Aorta (tissue), 5 donors: ENCODE results near the gene VAV3. TPM values are rescaled to one million over a fixed set of nuclear protein-coding genes. Genes with fewer than 3 reads are reported as not detected.
"Not testable (repeated sequence)": the region's sequence is repeated elsewhere in the genome, so short reads cannot be mapped to it uniquely, and the experiment has no call there.

Source experiments
- ATAC-seq: fragments of 200-7000 bp; cut with Tn5 transposase; one replicate; pipeline ENCODE4 v1.9.1; 2022; ENCODE audit warnings: moderate library complexity; ENCODE audit not compliant: low FRiP score
- DNase-seq, 2 donors: peaks; one replicate each; pipeline ENCODE4 v3.0.0-alpha.2; 2020
- H3K27ac ChIP-seq, 2 donors: one replicate each; pipeline ENCODE4 v1.5.1; 2013; ENCODE audit warnings: low read length in 2 of 2, mild to moderate bottlenecking in 2 of 2, moderate library complexity in 2 of 2, control low read depth in 1 of 2, inconsistent platforms in 1 of 2, low read depth in 1 of 2
- H3K27me3 ChIP-seq, 2 donors: one replicate each; pipeline ENCODE4 v1.6.1; 2013; ENCODE audit warnings: control low read depth in 1 of 2, low read length in 1 of 2, mild to moderate bottlenecking in 1 of 2, moderate library complexity in 1 of 2; ENCODE audit not compliant: insufficient read depth in 2 of 2, control insufficient read depth in 1 of 2
- H3K36me3 ChIP-seq, 2 donors: one replicate each; pipeline ENCODE4 v1.6.1; 2013; ENCODE audit warnings: control low read depth in 1 of 2, low read length in 1 of 2, mild to moderate bottlenecking in 1 of 2; ENCODE audit not compliant: insufficient read depth in 2 of 2, control insufficient read depth in 1 of 2
- H3K4me1 ChIP-seq, 2 donors: one replicate each; pipeline ENCODE4 v1.6.1; 2013; ENCODE audit warnings: low read length in 2 of 2, control low read depth in 1 of 2, mild to moderate bottlenecking in 1 of 2, moderate library complexity in 1 of 2; ENCODE audit not compliant: insufficient read depth in 2 of 2, control insufficient read depth in 1 of 2
- H3K4me3 ChIP-seq, 2 donors: one replicate each; pipeline ENCODE4 v1.5.1; 2013; ENCODE audit warnings: low read length in 2 of 2, control low read depth in 1 of 2, mild to moderate bottlenecking in 1 of 2
- H3K9me3 ChIP-seq: one replicate; pipeline ENCODE4 v1.6.1; 2013; ENCODE audit warnings: mild to moderate bottlenecking, low read length; ENCODE audit not compliant: control insufficient read depth
- WGBS, 2 donors: extraction: QIAGEN DNeasy Blood & Tissue Kit; methylation state at CpG; one replicate each; pipeline ENCODE4 v1.1.7; 2013; 5-methylcytosine and 5-hydroxymethylcytosine counted together
- intact Hi-C, 2 donors: fragments of 100-400 bp; cut with DNase I; formaldehyde crosslinking; loops; one replicate each; pipeline versions ENCODE4 v1.14.2 to v1.15.0; 2022
- polyA plus RNA-seq, 2 donors: library from polyadenylated mRNA; stranded (reverse); fragments of 200-250 nt; gene quantifications; one replicate each; pipeline ENCODE4 v1.2.3, GENCODE V29; 2013
- total RNA-seq, 2 donors: library from RNA; stranded (reverse); fragmentation: NEBNext Ultra II Directional; extraction: Animal tissue kit (Norgen Biotek cat#: 25700); gene quantifications; one replicate each; pipeline ENCODE4 v1.2.1, GENCODE V29; 2021
- donor health status: healthy with polysubstance abuse.
- donor health status: Bipolar disorder and iron deficiency.
- donor health status: DM: no; HTN: no; CAD: no.
- donor health status: DM: no; HTN: no; CAD: no.
- donor health status: DM: yes; HTN: yes; CAD: no.

VAV3 gene
- total and polyA plus RNA-seq, 4 donors = 0.33 to 8.8 (median 4.7) TPM

DNA sequence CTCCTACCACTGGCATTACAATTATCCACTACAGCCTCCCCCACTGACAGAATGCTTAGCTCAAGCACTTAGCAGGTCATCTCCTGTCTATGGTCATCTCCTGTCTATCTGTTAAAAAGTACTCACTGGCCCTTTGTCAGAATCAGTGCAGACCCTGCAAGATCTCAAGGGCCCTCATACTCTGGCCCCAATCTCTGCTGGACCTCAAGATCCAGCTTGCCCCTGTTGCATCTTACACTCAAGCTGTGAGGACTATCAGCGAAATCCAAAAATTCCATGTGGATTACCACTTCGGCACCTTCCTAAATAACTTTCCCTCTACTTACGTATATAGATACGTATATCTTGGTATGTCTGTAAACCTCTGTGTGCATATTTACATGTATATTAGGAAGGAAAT is 101.6 kb downstream of the VAV3 start:
- no peak overlapping the region for H3K27ac ChIP-seq
- H3K9me3 ChIP-seq = peaks cover 4% of the 10 kb centered on the region
- intact Hi-C loops = no loop called here
- H3K4me3 ChIP-seq = no peak overlapping the region
- WGBS, 2 donors = 89 to 92% methylated on average over 4 of the region's 4 CpGs
- H3K36me3 ChIP-seq = no peaks in the 10 kb centered on the region
- H3K4me1 ChIP-seq = no peaks in the 10 kb centered on the region
- H3K27me3 ChIP-seq = no peaks in the 10 kb centered on the region
- no peak for DNase-seq
- ATAC-seq = no peak

DNA sequence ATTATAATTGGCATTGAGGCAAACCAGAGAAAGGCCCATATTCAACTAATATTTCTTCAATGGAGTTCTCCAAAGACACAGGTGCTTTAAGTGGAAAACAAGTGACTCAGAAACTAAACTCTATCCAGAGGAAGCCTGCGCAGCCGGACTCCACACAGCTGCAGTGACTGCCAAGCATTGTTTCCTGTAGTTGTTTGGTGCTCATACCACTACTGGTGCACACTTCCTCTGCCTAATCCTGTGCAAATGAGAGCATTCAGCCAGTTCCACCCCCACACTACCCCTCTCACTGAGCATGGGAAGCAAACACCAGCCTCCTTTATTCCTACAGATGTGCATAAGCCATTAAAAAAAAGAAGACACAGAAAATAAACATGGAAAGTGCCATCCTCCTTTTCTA is 102.9 kb downstream of the VAV3 start:
- 84 to 87% methylated on average over 2 of the region's 2 CpGs for WGBS, 2 donors
- DNase-seq = no peak
- Histone ChIP-seq H3K27ac (no peak overlapping the region), H3K4me3 (no peak overlapping the region), H3K36me3 (no peaks in the 10 kb centered on the region), H3K27me3 (no peaks in the 10 kb centered on the region), H3K4me1 (no peaks in the 10 kb centered on the region), H3K9me3 (peaks cover 4% of the 10 kb centered on the region)
- intact Hi-C loops = no loop called here
- no peak for ATAC-seq

DNA sequence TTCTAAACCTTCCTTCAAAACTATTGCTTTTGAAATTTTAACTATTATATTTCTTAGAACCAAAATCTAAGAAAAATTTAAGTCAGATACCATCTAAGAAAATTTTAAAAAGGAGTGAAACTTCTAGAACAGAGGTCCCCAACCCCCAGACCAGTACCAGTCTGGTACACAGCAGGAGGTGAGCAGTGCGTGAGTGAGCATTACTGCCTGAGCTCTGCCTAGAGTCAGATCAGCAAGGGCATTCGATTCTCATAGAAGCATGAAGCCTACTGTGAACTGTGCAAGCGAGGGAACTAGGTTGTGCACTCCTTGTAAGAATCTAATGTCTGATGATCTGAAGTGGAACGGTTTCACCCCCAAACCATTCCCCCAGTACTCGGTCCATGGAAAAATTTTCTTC is 106.7 kb downstream of the VAV3 start:
- no peaks in the 10 kb centered on the region for H3K36me3 ChIP-seq
- DNase-seq = no peak
- ATAC-seq = no peak
- peaks cover 3% of the 10 kb centered on the region for H3K9me3 ChIP-seq
- intact Hi-C loops = no loop called here
- no peaks in the 10 kb centered on the region for H3K27me3 ChIP-seq
- H3K4me3 ChIP-seq = no peak overlapping the region
- no peaks in the 10 kb centered on the region for H3K4me1 ChIP-seq
- WGBS, 2 donors = 77 to 86% methylated on average over 5 of the region's 5 CpGs
- H3K27ac ChIP-seq = no peak overlapping the region

GRCh38 chr1:107851418-107851817 is 113.6 kb downstream of the VAV3 start:
- no peaks in the 10 kb centered on the region for H3K9me3 ChIP-seq
- no peak overlapping the region for H3K27ac ChIP-seq
- H3K4me3 ChIP-seq = no peak overlapping the region
- H3K27me3 ChIP-seq = no peaks in the 10 kb centered on the region
- H3K4me1 ChIP-seq = no peaks in the 10 kb centered on the region
- DNase-seq (no peak), ATAC-seq (no peak)
- intact Hi-C loops = no loop called here
- H3K36me3 ChIP-seq = no peaks in the 10 kb centered on the region

GRCh38 chr1:107844541-107845194 is 120.3 kb downstream of the VAV3 start:
- H3K4me1 ChIP-seq, H3K9me3 ChIP-seq, DNase-seq, intact Hi-C loops, H3K27me3 ChIP-seq, H3K27ac ChIP-seq, H3K4me3 ChIP-seq, H3K36me3 ChIP-seq, ATAC-seq: not testable (repeated sequence)
- WGBS, 2 donors = 50 to 57% methylated on average over 7 of the region's 7 CpGs

DNA sequence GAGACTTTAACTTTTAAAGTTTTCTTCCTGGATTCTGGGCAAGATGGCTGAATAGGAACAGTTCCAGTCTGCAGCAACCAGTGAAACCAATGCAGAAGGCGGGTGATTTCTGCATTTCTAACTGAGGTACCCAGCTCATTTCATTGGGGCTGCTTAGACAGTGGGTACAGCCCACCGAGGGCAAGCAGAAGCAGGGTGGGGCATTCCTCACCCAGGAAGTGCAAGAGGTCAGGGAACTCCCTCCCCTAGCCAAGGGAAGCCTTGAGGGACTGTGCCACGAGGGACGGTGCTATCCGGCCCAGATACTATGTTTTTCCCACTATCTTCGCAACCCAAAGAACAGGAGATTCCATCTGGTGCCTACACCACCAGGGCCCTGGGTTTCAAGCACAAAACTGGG is 121.0 kb downstream of the VAV3 start:
- H3K4me1 ChIP-seq = no peaks in the 10 kb centered on the region
- DNase-seq (no peak), ATAC-seq (no peak)
- no peaks in the 10 kb centered on the region for H3K27me3 ChIP-seq
- no peaks in the 10 kb centered on the region for H3K9me3 ChIP-seq
- H3K36me3 ChIP-seq = no peaks in the 10 kb centered on the region
- H3K4me3 ChIP-seq = no peak overlapping the region
- 75 to 82% methylated on average over 6 of the region's 6 CpGs for WGBS, 2 donors
- H3K27ac ChIP-seq = no peak overlapping the region
- intact Hi-C loops = no loop called here

- ATAC-seq (no peak), DNase-seq (no peak)
- no peaks in the 10 kb centered on the region for H3K27me3 ChIP-seq
- H3K4me1 ChIP-seq = no peaks in the 10 kb centered on the region
- no peaks in the 10 kb centered on the region for H3K36me3 ChIP-seq
- no peak overlapping the region for H3K4me3 ChIP-seq
- no peak overlapping the region for H3K27ac ChIP-seq
- intact Hi-C loops = no loop called here
- H3K9me3 ChIP-seq = no peaks in the 10 kb centered on the region
- WGBS, 2 donors = 57 to 58% methylated on average over 2 of the region's 2 CpGs
Measured at GRCh38 chr1:107842241-107842640, 122.7 kb downstream of the VAV3 start.

DNA sequence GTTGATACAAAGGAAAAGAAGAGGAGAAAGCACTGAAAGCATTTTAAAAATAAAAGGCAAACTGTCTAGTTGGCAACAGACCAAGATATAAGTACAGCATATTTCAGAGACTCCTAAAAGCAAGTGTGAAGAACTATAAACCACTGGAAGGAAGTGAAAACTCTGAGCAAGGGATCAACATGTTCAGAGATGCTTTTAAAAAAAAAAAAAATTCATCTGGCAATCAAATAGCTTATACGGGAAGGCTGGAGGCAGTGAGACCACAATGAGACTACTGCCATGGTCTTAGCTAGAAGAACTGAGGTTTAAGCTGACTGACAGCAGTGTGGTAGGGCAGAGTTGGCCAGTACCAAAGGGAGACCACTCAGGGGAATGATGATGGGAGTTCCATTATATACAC is 124.3 kb downstream of the VAV3 start:
- ATAC-seq = no peak
- intact Hi-C loops = no loop called here
- 20 to 26% methylated on average over 1 of the region's 1 CpG for WGBS, 2 donors

DNA sequence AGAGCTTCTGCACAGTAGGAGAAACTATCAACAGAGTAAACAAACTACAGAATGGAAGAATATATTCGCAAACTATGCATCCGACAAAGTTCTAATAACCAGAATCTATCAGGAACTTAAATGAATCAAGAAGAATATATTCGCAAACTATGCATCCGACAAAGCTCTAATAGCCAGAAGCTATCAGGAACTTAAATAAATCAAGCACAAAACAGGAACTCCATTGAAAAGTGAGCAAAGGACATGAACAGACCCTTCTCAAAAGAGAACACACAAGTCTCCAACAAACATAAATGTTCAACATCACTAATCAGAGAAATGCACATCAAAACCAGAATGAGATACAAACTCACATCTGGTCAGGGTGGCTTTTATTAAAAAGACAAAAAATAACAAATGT is 126.9 kb downstream of the VAV3 start:
- 92 to 93% methylated on average over 4 of the region's 4 CpGs for WGBS, 2 donors
- Histone ChIP-seq H3K9me3 (no peaks in the 10 kb centered on the region), H3K27ac (no peak overlapping the region), H3K27me3 (no peaks in the 10 kb centered on the region), H3K4me3 (no peak overlapping the region), H3K36me3 (no peaks in the 10 kb centered on the region), H3K4me1 (no peaks in the 10 kb centered on the region)
- intact Hi-C loops = no loop called here
- ATAC-seq (no peak), DNase-seq (no peak)

More for the DNA sequence above, 124.3 kb downstream of the VAV3 start:
- H3K4me1 ChIP-seq = no peaks in the 10 kb centered on the region
- H3K27me3 ChIP-seq = no peaks in the 10 kb centered on the region
- no peak for DNase-seq
- H3K4me3 ChIP-seq = no peak overlapping the region
- H3K36me3 ChIP-seq = no peaks in the 10 kb centered on the region
- no peak overlapping the region for H3K27ac ChIP-seq
- no peaks in the 10 kb centered on the region for H3K9me3 ChIP-seq
